Stimulated activated CD8-positive, alpha-beta memory T cell treated with anti-CD3 and anti-CD28 coated beads, Interleukin-4, amount 100 ng/mL, for 48 hours (primary cell): ENCODE data around the gene SYTL3.

ENCODE experiments used
- DNase-seq: peaks from one replicate; pipeline ENCODE4 v3.0.0-alpha.2; 2020

Gene SYTL3

DNA sequence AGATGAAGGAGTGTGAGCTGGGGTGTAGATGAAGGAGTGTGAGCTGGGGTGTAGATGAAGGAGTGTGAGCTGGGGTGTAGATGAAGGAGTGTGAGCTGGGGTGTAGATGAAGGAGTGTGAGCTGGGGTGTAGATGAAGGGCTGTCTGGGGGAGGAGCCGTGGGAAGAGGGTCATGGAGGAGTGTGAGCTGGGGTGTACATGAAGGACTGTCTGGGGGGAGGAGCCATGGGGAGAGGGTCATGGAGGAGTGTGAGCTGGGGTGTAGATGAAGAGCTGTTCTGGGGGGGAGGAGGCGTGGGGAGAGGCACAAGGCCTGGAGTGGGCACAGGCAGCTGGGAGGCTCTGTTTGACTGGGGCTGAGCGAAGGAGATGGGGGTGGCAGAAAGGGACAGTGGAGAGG lies 51.4 kb downstream of the SYTL3 start:
- peak; percentile 21 for DNase-seq

DNA sequence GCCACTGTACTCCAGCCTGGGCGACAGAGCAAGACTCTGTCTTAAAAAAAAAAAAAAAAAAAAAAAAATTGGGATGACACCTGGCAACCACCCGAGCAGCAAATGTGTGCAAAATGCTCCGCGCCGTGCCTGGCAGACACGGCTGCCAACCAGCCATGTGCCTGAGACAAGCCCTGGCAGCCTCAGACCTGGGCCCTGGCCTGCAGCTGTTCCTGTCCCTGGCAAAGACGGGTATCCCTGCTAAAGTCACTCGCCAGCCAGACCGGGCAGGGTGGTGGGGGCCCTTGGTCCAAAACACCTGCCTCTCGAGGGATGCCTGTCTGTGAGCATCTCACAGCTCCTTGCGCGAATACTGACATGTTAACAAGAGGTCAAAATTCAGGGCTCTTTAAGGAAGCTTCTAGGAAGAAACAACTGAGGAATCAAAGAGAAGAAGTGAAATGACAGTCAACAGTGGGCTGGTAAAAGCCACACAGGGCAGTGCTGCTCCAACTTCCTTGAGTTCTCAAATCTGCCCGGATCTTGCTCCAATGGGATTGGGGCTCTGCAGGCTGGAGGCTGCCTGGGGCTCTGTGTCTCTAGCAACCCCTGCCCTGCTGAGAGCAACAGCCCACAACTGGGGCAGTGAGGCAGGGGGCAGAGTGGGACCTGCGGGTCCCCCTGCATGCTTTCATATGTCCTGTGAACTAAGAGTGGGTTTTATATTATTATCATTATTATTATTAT lies 53.4 kb downstream of the SYTL3 start:
- DNase-seq, result peak; percentile 25

DNA sequence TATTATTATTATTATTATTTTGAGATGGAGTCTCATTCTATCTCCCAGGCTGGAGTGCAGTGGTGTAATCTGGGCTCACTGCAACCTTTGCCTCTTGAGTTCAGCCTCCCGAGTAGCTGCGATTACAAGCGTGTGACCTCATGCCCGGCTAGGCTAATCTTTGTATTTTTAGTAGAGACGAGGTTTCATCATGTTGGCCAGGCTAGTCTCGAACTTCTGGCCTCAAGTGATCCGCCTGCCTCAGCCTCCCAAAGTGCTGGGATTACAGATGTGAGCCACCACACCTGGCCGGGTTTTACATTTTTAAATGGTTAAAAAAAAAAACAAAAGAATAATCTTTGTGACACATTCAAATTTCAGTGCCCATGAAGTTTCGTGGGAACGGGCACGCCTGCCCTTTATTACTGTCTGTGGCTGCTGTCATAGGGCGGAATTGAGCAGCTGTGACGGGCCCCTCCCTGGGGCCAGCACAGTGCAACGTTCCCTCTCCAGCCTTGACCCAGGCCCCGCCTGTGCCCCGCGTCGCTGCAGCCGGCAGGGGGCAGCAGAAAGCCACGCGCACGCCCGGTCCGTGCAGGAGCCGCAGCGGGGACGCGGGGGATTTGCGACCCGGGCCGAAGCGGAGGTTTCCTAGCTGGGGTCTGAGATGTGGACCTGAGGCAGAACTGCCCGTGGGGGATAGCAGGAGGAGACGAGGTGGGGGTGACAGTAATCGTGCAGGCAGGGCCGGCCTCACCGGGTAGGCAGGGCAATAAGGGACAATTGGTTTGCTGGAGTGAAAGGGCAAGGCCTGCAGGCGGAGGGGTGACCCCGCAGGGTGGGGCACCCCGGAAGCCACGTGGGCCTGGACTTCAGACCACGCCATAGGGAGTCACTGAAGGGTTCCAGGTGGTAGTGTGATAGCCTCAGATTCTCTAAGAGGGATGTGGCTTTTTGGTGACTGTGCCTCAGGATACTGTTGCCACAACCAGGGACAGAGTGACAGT lies 54.3 kb downstream of the SYTL3 start:
- peak; percentile 85 for DNase-seq

DNA sequence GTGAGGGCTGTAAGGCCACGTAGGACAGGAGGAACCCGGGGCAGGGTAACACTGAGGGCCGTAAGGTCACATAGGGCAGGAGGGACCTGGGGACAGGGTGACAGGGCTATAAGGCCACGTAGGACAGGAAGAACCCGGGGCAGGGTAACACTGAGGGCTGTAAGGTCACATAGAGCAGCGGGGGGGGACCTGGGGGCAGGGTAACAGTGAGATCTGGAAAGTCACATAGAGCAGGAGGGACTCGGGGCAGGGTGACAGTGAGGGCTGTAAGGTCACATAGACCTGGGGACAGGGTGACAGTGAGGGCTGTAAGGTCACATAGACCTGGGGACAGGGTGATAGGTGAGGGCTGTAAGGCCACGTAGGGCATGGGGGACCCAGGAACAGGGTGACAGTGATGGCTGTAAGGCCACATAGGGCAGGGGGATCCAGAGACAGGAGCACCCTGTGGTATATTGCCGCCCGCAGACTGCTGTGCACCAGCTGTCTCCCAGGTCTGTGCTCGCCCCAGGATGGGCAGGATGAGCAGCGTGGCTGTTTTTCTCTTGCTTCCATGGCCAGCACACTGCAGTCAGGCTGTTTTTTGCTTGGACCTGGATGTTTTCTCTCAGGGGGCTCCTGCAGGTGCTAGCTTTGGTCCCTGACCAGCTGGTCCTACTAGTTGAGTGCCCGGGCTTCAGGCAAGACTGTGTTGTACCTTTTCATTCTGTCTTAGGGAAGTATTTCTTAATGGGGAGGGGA lies 55.7 kb downstream of the SYTL3 start:
- no peak for DNase-seq

DNA sequence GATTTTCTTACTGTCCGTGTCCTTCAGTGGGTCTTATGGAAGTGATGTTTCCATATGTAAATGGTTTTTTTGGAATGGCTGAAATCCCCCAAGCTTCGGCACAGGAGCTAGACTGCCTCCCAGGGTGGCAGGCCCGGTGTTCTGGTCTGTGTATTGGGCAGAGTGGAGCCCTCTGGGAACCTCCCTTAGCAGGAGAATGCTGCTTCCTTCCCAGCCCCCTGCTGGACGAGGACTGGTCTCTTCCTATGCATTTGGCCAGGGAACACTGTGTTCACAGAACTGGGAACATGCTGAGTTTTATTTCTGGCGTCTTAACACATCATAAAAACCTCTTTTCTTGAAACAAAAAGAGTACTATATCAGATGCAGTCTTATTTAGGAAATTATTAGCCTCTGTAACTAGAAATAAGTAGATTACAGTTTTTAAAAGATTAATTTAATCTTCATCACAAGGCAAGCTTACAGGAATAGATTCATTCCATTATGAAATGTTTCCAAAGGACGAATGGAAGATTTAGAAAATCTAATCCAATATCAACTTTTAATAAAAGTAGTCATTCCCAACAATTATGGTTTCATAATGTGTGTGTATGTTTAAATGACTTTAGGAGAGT lies 56.6 kb downstream of the SYTL3 start:
- DNase-seq, result no peak

DNA sequence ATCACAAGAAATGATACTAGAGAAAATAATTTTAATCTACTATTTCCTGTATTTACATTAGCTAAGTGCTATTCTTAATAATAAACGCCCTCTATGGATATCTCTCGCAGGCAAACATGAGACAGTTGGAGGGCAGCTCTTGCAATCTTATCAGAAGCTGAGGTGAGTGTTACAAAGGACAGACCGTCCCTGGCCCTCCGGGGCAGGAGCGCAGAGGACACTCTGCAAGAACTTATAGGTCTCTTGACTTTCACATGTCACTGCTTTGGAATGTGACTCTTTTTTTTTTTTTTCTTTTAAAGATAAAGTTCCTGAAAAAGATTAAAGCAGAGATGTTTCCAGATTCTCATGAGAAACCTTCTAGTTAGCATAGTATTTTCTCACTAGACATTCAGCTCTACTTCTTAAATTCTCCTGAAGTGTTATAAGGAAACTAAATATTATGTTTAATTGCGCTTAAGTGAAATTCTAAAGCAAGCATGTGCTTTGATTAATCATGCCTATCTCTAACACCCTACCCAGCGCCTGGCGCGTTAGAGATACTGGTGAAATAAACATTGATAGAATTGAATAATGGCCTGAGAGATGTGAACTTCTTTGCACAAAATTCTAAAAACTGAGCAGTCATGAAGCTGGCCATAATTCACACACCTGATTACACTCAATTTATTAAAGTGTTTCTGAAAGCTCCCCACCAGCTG lies 57.4 kb downstream of the SYTL3 start:
- no peak for DNase-seq

DNA sequence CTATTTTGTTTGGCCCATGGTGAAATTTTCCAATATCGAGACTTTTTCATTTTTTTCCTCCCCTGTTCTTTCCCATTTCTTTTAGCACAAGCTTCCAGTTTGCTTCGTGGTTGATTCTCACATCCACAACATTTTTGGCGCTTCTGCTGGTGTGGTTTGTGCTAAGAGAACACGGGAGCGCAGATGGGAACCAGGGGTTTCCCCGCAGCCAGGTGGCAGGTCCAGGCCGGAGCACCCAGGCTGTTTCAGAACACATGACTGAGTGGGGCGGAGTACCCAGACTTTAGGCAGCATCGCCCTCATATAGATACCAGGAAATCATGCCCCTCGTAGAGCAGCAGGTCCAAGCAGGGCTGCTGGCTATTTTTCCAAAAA lies 58.0 kb downstream of the SYTL3 start:
- DNase-seq, result no peak

DNA sequence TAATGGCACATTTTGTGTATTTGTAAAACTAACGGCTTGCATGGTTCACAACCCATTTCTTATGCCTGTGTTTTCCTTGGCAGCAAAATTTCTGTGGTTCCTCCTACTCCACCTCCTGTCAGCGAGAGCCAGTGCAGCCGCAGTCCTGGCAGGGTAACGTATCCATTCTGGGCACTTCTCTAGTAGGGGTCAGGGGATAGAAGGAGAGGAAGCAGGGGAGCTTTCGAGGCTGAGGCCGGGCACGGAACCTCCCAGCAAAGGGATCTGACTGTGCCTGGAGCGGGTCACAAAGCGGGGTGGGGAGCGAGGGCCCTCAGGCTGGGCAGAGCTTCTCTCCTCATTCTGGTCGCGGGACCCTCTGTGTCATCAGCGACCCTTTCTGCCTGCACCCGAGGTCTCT lies 58.4 kb downstream of the SYTL3 start:
- peak; percentile 18 for DNase-seq

DNA sequence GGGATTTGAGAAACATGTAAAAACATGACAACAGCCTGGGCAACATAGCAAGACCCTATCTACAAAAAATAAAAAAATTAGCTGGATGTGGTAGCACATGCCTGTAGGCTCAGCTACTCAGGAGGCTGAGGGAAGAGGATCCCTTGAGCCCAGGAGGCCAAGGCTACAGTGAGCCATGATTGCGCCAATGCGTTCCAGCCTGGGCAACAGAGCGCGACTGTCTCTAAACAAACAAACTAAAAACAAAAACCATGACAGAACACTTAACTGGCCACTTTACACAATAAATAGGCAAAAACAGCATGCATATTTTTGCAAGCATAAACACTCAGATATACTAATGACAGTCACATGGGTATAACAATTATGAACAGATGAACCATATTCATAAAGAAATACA lies 60.0 kb downstream of the SYTL3 start:
- DNase-seq, result peak; percentile 10

DNA sequence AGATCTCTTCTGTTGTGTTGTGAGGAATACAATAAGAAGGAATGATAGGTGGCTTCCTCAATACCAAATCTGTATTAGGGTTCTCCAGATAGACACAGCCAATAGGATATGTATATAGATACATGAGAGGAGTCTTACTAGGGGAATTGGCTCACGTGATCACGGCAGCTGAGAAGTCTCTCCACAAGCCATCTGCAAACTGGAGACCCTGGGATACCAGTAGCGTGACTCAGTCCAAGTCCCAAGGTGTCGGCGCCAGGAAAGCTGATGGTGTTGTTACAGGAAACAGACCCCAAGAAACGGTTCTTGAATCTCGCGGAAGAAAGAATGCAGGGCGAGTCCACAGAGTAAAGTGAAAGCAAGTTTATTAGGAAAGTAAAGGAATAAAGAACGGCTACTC lies 61.4 kb downstream of the SYTL3 start:
- DNase-seq, result peak; percentile 19

DNA sequence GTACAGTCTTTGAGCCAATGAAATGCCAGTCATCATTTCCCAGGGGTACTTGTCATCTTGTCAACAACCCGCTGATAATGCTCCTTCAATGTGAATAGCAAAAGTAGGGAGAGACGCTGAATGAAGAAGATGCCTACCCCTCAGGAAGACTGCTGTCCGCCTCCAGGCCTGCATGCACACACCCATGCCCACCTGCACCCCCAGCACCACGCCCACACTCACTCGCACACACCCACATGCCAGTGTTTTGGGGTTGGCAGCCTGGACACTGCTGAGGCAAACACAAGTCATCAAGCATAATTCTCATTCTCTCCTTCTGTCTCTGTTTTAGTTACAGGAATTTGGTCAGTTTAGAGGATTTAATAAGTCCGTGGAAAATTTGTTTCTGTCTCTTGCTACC lies 63.6 kb downstream of the SYTL3 start:
- peak; percentile 19 for DNase-seq

DNA sequence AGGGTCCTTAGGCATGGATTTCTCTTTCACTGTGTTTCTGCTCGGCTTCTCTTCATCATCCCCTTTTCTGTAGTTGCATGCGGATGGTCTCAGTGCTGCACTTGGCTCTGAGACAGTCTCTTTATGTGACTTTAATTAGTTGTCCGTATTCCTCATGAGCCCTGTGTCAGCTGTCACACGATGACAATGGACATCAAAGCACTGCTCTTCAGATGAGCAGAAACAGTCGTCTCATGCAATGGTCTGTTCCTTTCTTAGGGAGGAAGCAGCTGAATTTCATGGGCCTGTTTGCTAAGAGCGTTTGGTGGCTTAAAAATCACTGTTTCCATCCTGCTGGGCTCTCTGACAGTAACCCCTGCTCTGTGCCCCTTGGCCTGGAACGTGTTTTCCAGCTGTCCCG lies 64.9 kb downstream of the SYTL3 start:
- DNase-seq, result no peak

DNA sequence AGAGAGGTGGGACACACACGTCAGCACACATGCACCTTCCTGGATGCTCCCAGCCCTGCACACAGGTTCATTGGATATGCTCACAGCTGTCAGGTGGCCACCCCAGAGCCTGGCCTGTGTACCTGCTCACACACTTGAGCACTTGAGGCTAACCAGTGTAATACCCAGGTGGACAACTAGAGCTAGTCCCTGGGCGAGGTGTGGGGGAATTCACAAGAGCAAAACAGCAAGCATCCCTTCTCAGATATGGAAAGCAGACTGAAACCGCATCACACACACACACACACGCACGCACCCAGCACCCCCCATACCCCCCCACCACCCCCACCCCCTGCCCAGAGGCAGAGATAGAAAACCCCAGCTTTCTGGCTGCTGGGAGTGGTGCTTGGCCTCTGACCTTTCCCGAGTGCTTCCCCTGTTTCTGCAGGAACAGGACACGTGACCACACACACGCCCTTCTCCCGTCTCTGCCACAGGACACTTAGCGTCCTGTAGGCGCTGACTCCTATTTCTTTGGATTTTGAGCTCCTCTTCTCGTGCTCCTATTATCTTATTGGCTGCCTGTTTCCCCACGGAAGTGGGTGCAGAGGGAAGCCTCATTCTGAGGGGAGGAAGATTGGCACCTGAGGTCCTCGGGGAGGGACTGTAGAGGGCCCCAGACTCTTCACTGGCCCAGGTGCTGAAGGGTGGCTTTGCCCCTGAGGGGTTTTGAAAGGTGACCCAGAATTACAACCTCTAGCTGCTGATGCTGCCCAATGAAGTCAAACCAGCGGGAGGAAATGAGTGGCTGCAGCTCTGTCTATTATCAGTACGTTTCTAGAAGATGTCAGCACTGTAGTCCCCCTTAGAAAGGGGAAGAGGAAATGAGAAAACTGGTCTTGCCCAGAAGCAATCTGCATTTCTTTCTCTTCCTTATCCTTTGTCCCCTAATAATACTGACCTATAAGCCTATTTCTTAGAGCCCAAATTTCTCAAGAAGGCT lies 65.8 kb downstream of the SYTL3 start:
- DNase-seq, result peak; percentile 23

DNA sequence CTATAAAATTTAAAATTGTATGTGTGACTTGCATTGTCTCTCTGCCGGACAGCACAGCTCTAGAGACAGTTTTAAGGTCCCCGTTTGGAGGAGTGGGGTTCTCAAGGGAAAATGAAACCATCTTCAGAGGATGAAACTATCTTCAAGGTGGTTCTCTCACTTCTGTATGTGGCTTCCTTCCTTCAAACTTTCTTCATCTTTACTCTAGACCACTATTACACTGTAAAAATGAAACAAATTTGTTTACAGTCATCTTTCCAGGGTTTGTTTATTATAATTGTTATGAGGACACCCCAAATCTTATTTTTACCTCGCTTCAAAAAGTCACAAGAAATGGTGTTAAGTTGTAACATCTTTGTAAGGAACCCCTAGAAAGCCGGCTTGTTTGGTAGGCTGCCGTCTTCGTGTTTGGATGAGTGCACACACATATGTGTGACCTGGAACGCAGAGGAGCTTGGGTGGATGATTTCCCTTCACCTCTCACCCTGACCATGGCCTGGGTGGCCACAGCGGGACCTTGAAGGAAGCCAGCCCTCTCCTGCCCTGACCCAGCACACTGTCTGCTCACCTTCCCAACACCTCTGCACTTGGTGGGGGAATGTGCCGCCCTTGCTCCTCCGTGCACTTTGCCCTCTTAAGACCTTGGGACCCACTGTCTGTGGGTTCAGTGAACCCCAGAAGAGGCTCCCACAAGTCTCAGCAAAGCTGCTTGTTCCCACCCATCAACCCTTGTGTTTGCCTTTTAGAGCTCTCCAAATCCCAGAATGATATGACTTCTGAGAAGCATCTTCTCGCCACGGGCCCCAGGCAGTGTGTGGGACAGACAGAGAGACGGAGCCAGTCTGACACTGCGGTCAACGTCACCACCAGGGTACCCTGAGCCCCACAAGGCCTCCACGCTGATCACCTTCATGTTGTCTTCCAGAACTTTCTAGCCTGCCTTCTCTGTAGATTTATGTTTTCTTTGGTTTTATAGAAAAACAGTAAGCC lies 67.8 kb downstream of the SYTL3 start:
- no peak for DNase-seq

DNA sequence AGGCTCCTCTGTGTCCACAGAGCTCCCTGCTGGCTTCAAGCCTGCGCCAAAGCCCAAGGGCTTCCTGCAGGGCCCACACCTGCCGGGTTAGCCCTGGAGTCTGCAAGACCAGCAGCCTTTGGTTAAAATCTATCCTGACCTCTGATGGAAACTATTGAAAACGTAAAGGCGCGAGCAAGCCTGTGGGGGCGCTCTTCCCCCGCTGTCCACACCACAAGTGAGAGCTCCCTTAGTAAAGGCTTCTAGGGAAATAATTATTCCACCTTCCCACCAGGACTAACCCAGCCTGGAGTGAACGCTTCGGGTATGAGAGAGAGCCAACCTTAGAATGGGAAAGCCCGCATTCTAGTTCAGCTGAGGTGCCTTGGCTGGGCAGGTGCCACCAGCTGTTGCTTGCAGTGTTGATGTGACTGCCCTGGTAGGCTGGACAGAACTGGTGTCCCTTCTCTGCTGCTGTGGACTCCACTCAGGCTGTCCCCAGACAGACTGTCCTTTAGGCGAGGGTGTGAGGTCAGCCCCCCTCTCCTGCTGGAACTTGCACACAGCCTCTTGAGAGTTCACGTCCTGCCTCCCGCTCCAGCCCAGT lies 68.7 kb downstream of the SYTL3 start:
- no peak for DNase-seq

DNA sequence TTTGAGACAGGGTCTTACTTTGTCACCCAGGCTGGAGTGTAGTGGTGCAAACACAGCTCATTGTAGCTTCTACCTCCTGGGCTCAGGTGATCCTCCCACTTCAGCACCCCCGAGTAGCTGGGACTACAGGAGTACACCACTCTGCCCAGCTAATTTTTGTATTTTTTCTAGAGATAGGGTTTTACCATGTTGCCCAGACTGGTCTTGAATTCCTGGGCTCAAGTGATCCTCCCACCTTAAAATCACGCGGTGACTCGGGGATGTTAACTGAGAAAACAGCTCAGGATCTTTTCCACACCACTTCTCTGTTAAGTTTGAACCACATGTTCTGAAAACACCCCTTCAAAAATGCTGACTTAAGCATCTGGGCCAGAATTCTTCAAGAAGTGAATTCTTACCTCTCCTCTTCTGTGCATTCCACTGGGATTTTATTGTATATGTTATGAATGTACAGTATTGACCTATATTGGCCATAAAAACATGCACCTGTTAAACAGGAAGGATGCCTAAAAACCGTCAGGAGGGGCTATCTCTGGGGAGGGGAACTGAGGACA lies 72.4 kb downstream of the SYTL3 start:
- no peak for DNase-seq

DNA sequence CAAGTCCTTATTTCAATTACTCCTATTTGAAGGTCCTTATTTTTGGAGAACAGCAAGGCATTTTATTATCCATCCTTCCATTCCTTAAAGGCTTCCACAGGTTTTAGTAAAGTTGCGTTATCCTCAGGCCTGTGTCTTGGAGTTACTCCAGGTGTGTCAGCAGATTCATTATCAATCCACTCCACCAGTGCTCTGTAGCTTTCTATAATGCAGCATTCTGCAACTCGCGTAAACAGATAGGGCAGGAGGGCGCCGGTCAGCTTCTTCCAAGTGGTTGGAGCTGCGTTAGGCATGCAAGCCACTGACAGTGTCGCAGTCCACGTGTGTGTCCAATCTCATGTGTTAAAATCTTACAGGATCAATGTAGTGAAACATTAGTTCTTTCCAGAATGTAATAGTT lies 75.8 kb downstream of the SYTL3 start:
- DNase-seq, result no peak

DNA sequence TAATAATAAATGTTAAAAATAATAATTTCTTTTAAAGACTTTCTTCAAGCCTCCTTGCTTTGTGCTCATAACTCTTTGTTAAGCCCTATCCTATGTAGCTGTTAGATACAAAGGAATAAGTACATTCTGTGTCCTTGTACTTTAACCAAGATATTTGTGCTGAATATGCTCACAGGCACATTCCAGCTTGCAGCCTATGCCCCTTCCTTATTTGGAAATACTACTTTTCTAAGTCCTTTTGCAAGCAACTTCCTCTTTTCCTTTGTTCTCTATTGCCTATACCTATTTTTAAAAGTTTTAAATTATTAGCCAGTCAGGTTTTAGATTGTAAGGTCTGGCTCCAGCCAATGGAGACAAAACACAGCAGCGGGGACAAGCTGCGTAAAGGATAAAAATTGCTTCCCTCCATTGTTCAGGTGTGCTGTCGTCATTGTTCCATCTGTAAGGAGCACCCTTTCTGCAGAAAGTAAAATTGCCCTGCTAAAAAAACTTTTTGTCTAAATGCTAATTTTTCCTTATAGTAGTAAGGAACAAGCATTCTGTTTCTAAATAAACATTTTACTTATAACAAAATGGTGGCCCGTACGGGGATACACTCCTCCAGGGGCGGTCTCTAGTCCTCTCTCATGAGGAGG lies 80.2 kb downstream of the SYTL3 start:
- DNase-seq, result no peak

DNA sequence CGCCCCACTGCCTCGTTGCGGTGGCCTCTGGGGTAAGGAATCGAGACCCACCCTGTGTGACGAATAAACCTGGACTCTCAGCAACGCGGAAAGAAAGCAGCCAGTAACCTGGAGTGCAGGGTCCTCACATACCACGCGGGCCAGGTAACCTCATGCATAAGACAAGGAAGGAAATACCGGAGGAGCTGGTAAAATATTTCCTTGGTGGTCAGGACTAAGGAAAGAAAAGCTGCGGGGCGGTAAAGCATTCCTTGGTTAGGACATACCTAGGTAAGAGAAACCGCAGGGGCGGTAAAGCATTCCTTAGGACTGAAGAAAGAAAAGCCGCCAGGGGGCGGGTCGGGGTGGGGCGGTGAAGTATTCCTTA lies 80.7 kb downstream of the SYTL3 start:
- no peak for DNase-seq
